ENCODE measurements around the gene NIPBL.
"Not testable (repeated sequence)": the region's sequence is repeated elsewhere in the genome, so short reads cannot be mapped to it uniquely, and the experiment has no call there.

The NIPBL gene

GRCh38 chr5:37029436-37029835 is 152.9 kb downstream of the NIPBL start:
- DNase-seq (no peak), ATAC-seq (no peak)

DNA sequence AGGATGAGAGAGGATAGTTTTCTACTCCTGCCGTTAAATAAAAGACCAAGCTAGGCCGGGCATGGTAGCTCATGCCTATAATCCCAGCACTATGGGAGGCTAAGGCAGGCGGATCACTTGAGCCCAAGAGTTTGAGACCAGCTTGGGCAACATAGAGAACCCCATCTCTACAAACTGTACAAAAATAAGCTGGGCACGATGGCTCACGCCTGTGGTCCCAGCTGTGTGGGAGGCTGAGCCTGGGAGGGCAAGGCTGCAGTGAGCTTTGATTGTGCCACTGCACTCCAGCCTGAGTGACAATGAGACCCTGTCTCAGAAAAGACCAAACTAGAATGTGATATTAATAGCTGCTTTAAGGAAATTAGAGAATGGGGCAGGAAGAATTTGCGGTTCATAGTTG is 158.4 kb downstream of the NIPBL start:
- no peak for ATAC-seq

DNA sequence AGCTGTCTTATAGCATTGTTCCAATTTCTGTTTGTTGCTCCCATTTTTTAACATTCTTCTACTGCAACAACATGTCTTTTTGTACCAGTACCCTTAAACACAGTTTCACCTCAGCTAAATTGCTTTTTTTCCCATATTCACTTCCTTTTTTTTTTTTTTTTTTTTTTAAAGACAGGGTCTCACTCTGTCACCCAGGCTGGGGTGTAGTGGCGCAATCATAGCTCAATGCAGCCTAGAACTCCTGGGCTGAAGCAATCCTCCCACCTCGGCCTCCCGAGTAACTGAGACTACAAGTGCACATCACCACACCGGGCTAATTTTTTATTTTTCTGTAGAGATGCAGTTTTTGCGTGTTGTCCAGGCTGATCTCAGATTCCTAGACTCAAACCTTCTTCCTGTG is 161.3 kb downstream of the NIPBL start:
- ATAC-seq (no peak), DNase-seq (no peak)

More for the DNA sequence above, 158.4 kb downstream of the NIPBL start:
- DNase-seq: no peak

GRCh38 chr5:37039824-37040223 is 163.3 kb downstream of the NIPBL start:
- no peak for DNase-seq
- ATAC-seq: no peak

GRCh38 chr5:37043693-37044092 is 167.1 kb downstream of the NIPBL start:
- ATAC-seq (no peak), DNase-seq (no peak)

DNA sequence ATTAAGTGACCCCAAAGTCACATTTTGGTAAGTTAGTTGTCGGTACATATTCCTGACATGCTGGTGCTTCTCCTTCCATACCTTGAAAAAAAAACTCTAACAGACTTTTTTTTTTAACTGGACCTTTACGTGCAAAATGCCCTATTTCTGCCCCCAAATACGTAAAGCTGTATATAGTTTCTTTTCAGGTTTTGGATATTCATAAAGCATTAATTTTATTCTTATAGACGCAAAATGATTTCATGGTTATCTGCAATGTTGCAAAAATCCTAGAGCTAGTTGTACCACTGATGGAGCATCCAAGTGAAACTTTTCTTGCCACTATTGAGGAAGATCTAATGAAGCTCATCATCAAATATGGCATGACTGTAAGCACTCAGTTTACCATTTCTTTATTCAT is 167.6 kb downstream of the NIPBL start:
- ATAC-seq (no peak), DNase-seq (no peak)

GRCh38 chr5:37045703-37046102 is 169.1 kb downstream of the NIPBL start:
- DNase-seq: no peak
- no peak for ATAC-seq

- DNase-seq (no peak), ATAC-seq (no peak)
Observed at GRCh38 chr5:37047947-37048346, 171.4 kb downstream of the NIPBL start.

DNA sequence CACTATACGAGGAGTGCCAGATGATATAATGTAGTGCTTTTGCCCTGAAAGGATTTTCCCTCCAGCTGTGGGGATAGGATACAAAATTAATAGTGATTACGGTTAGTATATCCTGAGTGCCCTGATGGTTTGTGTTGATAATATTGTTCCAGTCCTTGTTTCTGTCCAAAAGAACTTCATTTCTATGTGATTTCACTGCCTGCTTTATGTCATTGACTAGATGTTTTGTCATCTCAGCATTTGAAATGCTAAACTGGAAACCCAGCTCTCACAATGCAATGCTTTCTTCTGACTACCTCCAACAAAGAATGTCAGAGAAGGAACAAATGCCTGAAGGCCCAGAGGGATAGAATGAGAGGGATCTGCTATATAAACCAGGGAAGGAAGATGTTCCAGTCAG is 177.8 kb downstream of the NIPBL start:
- no peak for ATAC-seq
- no peak for DNase-seq

- DNase-seq: no peak
- ATAC-seq: no peak
Observed at GRCh38 chr5:37055383-37055990, 178.9 kb downstream of the NIPBL start.

- no peak for ATAC-seq
Observed at GRCh38 chr5:37056762-37057161, 180.2 kb downstream of the NIPBL start.

GRCh38 chr5:37060030-37060429 is 183.5 kb downstream of the NIPBL start:
- no peak for ATAC-seq
- DNase-seq: no peak

More at GRCh38 chr5:37056762-37057161, 180.2 kb downstream of the NIPBL start:
- no peak for DNase-seq

GRCh38 chr5:37063739-37064138 is 187.2 kb downstream of the NIPBL start:
- DNase-seq (no peak), ATAC-seq (no peak)

DNA sequence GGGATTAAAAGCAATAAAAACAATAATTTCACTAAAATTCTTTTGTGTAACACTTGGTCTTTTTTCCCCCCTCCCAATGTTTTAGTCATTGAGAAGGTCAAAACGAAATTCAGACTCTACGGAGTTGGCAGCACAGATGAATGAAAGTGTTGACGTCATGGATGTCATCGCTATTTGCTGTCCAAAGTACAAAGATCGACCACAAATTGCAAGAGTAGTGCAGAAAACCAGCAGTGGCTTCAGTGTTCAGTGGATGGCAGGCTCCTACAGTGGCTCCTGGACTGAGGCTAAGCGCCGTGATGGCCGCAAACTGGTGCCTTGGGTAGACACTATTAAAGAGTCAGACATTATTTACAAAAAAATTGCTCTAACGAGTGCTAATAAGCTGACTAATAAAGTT is 187.9 kb downstream of the NIPBL start:
- ATAC-seq (no peak), DNase-seq (no peak)

- no peak for DNase-seq
- ATAC-seq: no peak
Observed at GRCh38 chr5:37071487-37071886, 194.9 kb downstream of the NIPBL start.

GRCh38 chr5:37071901-37072581 is 195.5 kb downstream of the NIPBL start:
- DNase-seq (no peak), ATAC-seq (no peak)

GRCh38 chr5:37075399-37075950 is 198.9 kb downstream of the NIPBL start:
- no peak for ATAC-seq
- DNase-seq: no peak

- DNase-seq (no peak), ATAC-seq (no peak)
Observed at GRCh38 chr5:37077146-37077545, 200.6 kb downstream of the NIPBL start.

GRCh38 chr5:37080697-37081096 is 204.1 kb downstream of the NIPBL start:
- no peak for ATAC-seq
- no peak for DNase-seq

DNA sequence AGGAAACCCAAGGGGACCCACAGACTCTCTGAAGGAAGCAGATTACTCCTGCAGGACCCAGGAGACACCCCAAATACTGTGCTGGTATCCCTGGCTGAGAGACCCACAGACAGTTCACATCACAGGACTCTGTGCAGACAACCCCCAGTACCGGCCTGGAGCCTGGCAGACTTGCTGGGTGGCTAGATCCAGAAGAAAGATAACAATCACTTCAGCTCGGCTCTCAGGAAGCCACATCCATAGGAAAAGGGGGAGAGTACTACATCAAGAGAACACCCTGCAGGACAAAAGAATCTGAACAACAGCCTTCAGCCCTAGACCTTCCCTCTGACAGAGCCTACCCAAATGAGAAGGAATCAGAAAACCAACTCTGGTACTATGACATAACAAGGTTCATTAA is 206.4 kb downstream of the NIPBL start:
- not testable (repeated sequence) for DNase-seq, ATAC-seq

- not testable (repeated sequence) for DNase-seq, ATAC-seq
Observed at GRCh38 chr5:37086026-37086425, 209.5 kb downstream of the NIPBL start.

- DNase-seq (no peak), ATAC-seq (no peak)
Observed at GRCh38 chr5:37086466-37087173, 210.1 kb downstream of the NIPBL start.

- no peak for ATAC-seq
- DNase-seq: no peak
Observed at GRCh38 chr5:37088009-37088408, 211.4 kb downstream of the NIPBL start.

All from stimulated activated naive CD8-positive, alpha-beta T cell treated with anti-CD3 and anti-CD28 coated beads, Interleukin-15, Interleukin-2, amounts not matched to agents 100 U/mL and 50 U/mL, for 24 hours (primary cell).